Fibroblast of mammary gland (primary cell): ENCODE results near the gene GRHL3.

ENCODE experiments used
- DNase-seq: peaks from one replicate; pipeline ENCODE4 v3.0.0-alpha.2; 2010; ENCODE audit warnings: low read depth
- H3K4me3 ChIP-seq: 2 replicates; pipeline ENCODE4 v1.5.1; 2011; ENCODE audit warnings: low read depth, mild to moderate bottlenecking, low read length, moderate library complexity; ENCODE audit not compliant: control insufficient read depth
- TF ChIP-seq, protein P1 (sequence below): conservative IDR thresholded peaks from 2 replicates; pipeline ENCODE4 v1.5.1; 2011; ENCODE audit warnings: low read depth, low read length, inconsistent platforms; ENCODE audit not compliant: control insufficient read depth, insufficient read depth

GRHL3 gene

GRCh38 chr1:24327891-24328290 lies 8.7 kb downstream of the GRHL3 start:
- no peak for DNase-seq
- TF ChIP-seq, protein P1, sequence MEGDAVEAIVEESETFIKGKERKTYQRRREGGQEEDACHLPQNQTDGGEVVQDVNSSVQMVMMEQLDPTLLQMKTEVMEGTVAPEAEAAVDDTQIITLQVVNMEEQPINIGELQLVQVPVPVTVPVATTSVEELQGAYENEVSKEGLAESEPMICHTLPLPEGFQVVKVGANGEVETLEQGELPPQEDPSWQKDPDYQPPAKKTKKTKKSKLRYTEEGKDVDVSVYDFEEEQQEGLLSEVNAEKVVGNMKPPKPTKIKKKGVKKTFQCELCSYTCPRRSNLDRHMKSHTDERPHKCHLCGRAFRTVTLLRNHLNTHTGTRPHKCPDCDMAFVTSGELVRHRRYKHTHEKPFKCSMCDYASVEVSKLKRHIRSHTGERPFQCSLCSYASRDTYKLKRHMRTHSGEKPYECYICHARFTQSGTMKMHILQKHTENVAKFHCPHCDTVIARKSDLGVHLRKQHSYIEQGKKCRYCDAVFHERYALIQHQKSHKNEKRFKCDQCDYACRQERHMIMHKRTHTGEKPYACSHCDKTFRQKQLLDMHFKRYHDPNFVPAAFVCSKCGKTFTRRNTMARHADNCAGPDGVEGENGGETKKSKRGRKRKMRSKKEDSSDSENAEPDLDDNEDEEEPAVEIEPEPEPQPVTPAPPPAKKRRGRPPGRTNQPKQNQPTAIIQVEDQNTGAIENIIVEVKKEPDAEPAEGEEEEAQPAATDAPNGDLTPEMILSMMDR = no peak
- H3K4me3 ChIP-seq = no peak overlapping the region

DNA sequence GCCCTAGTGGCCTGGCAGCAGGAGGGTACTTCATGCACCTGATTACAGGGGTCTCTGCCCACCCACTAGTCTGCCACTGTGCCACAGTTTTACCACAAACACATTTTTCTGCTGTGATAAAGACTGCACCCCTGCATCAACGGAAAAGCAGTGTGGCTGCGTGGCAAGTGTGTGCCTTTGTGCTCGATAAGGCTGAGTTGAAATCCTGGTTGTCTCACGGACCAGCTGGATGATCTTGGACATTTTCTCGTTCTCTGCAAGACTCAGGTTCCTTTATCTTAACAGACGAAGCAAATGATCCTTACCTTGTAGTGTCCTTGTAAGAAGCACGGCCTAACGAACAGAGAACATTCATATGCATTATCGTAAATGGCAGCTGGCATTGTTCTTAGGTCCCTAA lies 10.2 kb downstream of the GRHL3 start:
- H3K4me3 ChIP-seq = no peak overlapping the region
- TF ChIP-seq, protein P1 = no peak
- no peak for DNase-seq

GRCh38 chr1:24329797-24330543 lies 10.8 kb downstream of the GRHL3 start:
- DNase-seq = no peak
- no peak overlapping the region for H3K4me3 ChIP-seq
- TF ChIP-seq, protein P1 = no peak

GRCh38 chr1:24331961-24332673 lies 13.0 kb downstream of the GRHL3 start:
- no peak for DNase-seq
- TF ChIP-seq, protein P1 = no peak
- no peak overlapping the region for H3K4me3 ChIP-seq

- TF ChIP-seq, protein P1 = no peak
- no peak for DNase-seq
- H3K4me3 ChIP-seq = no peak overlapping the region
These were observed 16.9 kb downstream of the GRHL3 start for GRCh38 chr1:24336075-24336474.

DNA sequence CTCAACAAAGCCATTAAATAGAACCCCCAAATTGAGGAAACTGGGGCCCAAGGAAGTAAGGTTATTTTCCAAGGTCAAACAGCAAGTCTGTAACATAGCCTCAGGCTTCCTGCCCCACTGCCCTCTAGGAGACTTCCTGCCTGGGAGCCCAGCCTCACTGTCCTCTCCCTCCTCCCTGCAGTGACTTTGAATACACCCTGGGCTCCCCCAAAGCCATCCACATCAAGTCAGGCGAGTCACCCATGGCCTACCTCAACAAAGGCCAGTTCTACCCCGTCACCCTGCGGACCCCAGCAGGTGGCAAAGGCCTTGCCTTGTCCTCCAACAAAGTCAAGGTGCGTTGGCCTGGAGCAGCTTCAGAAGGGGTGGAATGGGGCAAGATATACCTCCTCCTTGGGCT lies 18.3 kb downstream of the GRHL3 start:
- TF ChIP-seq, protein P1 = no peak
- DNase-seq = no peak
- no peak overlapping the region for H3K4me3 ChIP-seq

- no peak for DNase-seq
- no peak overlapping the region for H3K4me3 ChIP-seq
- TF ChIP-seq, protein P1 = no peak
These were observed 19.3 kb downstream of the GRHL3 start for GRCh38 chr1:24338447-24338846.
